ENCODE data around the gene ZNF580. TPM values are rescaled to one million over a fixed set of nuclear protein-coding genes. Genes with fewer than 3 reads are reported as not detected.

ZNF580 gene
- total and polyA plus RNA-seq, 9 of the 15 experiments (the other 6 are each of a cell fraction or from before 2014, with no cell fraction given) = 2.3 to 47.4 (median 6.0) TPM

GRCh38 chr19:55674841-55675660 lies 34.2 kb downstream of the ZNF580 start, which contains the start of gene EPN1 (continued):
- TF ChIP-seq ZNF639 (CRISPR knock-in tag; conservative IDR thresholded peaks at IDR 0.05 in 1 of 2, IDR thresholded peaks at IDR 0.05 in 1 of 2) = peak in 1 of 2 experiments; percentile 98; a peak in 2 of 4 replicates
- 0 out of 2 replicates have a peak, but pooled peaks have one; percentile 74 for TF ChIP-seq ZBTB17 (CRISPR knock-in tag; IDR thresholded peaks at IDR 0.05)
- no peak for TF ChIP-seq ARID1B (IDR thresholded peaks at IDR 0.05)
- TF ChIP-seq SREBF2 (CRISPR knock-in tag; IDR thresholded peaks at IDR 0.05) = no peak
- no peak for TF ChIP-seq ZNF511 (CRISPR knock-in tag; IDR thresholded peaks at IDR 0.05)
- TF ChIP-seq IRF9 (tag; IDR thresholded peaks at IDR 0.05) = no peak
- no peak for TF ChIP-seq STAT5B (CRISPR knock-in tag; IDR thresholded peaks at IDR 0.05)
- peak; percentile 89 for TF ChIP-seq RBM22 (IDR thresholded peaks at IDR 0.05; ENCODE audit: low read depth, low read length, poor library complexity, severe bottlenecking)
- no peak for TF ChIP-seq NR4A1 (CRISPR knock-in tag; IDR thresholded peaks at IDR 0.05)
- no peak for TF ChIP-seq NR4A1 (tag; IDR thresholded peaks at IDR 0.05)
- 0 out of 2 replicates have a peak, but pooled peaks have one; percentile 51 for TF ChIP-seq MED1 (CRISPR knock-in tag; IDR thresholded peaks at IDR 0.05; ENCODE audit: borderline replicate concordance)
- peak; percentile 74 for TF ChIP-seq ZFX (CRISPR knock-in tag; IDR thresholded peaks at IDR 0.05)
- TF ChIP-seq PHF8 (IDR thresholded peaks at IDR 0.05; ENCODE audit: borderline replicate concordance, low read length) = peak; percentile 91; the same call in 1 of the 2 replicates
- no peak for TF ChIP-seq SIRT6 (IDR thresholded peaks at IDR 0.05; ENCODE audit: low read depth, low read length)
- TF ChIP-seq ZNF224 (CRISPR knock-in tag; IDR thresholded peaks at IDR 0.05) = no peak
- 0 out of 2 replicates have a peak, but pooled peaks have one; percentile 52 for TF ChIP-seq NR1H2 (CRISPR knock-in tag; IDR thresholded peaks at IDR 0.05)
- TF ChIP-seq ZNF316 (IDR thresholded peaks at IDR 0.05) = no peak
- peak; percentile 76 for TF ChIP-seq PHF20 (IDR thresholded peaks at IDR 0.05; ENCODE audit: partially characterized antibody)
- TF ChIP-seq ZNF3 (CRISPR knock-in tag; IDR thresholded peaks at IDR 0.05) = no peak
- peak; percentile 48; the same call in 1 of the 2 replicates for TF ChIP-seq L3MBTL2 (IDR thresholded peaks at IDR 0.05)
- TF ChIP-seq KLF6 (CRISPR knock-in tag; IDR thresholded peaks at IDR 0.05; ENCODE audit: borderline replicate concordance) = peak; percentile 32; the same call in 1 of the 2 replicates
- TF ChIP-seq RNF219 (CRISPR knock-in tag; IDR thresholded peaks at IDR 0.05) = no peak
- TF ChIP-seq CTBP1 (IDR thresholded peaks at IDR 0.05; ENCODE audit: borderline replicate concordance) = peak; percentile 76; the same call in 1 of the 2 replicates
- TF ChIP-seq MXI1 (IDR thresholded peaks at IDR 0.05; ENCODE audit: low read depth, low read length) = 0 out of 2 replicates have a peak, but pooled peaks have one; percentile 70
